ENCODE data around the gene ITGB4. TPM values are rescaled to one million over a fixed set of nuclear protein-coding genes. Genes with fewer than 3 reads are reported as not detected.
A peak's percentile ranks its signal among the peaks of the same experiment; 100 is the strongest.

ITGB4 gene
- total RNA-seq, 2 experiments from 2014 or later = 0.81 to 1.3 TPM

DNA sequence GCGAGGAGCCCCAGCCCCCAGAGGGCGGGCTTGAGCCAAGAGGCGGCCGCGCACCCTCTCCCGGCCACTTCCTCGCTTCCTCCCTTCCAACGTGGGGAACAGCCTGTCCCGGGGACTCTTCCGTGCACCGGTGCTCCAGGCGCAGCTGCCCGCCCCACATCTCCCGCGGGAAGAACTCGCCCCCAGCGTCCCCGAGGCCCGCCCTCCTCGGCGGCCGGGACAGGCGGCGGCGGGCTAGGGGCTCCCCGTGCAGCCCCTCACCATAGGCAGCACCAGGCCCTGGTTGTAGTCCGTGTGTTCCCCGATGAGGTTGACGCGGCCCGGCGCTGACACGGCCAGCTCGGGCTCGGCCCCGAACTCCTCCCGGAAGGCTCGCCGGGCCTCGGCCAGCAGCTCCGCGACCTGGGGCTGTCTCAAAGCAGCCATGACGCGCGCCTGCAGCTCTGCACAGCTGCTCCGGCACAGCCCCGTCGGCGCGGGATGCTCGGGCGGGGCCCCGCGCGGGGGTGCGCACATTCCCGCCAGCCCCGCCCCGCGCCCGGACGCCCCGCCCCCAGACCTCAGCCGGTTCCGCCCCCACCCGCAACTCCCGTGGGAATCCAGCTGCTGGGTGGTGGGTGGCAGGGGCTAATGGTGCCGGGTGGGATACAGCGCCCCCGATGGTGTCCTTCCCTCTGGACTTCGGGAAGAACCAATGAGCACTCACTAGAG, 43.6 kb downstream of the ITGB4 start, which contains the start of gene GALK1:
Gene GALK1 (minus strand): TSS at position 482 of the 711 bp plus-strand sequence. CDS start 56 bp downstream, at position 426.
- H3K9me3 ChIP-seq (ENCODE audit: control insufficient read depth in 1 of 2, insufficient read depth in 1 of 2, low read length in 2 of 2) = no peaks in the 10 kb centered on the region
- intact Hi-C loops (cut with DNase I, micrococcal nuclease) = loop anchor here (2.0 to 5.0 kb wide), 5 partner anchors 14 to 242 kb away; partner anchors contain the start of gene MRPL38 (in 1 of the 2)
- H3K36me3 ChIP-seq (ENCODE audit: insufficient read depth, low read length) = no peaks in the 10 kb centered on the region
- ATAC-seq (ENCODE audit: poor library complexity) (peak; percentile 95), DNase-seq (peak; percentile 58 to 89 (median 70))
- Mint-ChIP-seq H3K27me3 (no peaks in the 10 kb centered on the region), H3K4me3 (peak within 1 kb of the TSS; percentile 74), H3K27ac (peak within 1 kb of the TSS; percentile 44), H3K9me3 (no peaks in the 10 kb centered on the region), H3K4me1 (ENCODE audit: low read depth) (peaks cover 16% of the 10 kb centered on the region), H3K36me3 (ENCODE audit: low read depth) (no peaks in the 10 kb centered on the region)
- no peak within 1 kb of the TSS for H3K27ac ChIP-seq (ENCODE audit: low read depth in 1 of 2, low read length in 2 of 2)
- TF ChIP-seq, protein P1, sequence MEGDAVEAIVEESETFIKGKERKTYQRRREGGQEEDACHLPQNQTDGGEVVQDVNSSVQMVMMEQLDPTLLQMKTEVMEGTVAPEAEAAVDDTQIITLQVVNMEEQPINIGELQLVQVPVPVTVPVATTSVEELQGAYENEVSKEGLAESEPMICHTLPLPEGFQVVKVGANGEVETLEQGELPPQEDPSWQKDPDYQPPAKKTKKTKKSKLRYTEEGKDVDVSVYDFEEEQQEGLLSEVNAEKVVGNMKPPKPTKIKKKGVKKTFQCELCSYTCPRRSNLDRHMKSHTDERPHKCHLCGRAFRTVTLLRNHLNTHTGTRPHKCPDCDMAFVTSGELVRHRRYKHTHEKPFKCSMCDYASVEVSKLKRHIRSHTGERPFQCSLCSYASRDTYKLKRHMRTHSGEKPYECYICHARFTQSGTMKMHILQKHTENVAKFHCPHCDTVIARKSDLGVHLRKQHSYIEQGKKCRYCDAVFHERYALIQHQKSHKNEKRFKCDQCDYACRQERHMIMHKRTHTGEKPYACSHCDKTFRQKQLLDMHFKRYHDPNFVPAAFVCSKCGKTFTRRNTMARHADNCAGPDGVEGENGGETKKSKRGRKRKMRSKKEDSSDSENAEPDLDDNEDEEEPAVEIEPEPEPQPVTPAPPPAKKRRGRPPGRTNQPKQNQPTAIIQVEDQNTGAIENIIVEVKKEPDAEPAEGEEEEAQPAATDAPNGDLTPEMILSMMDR (IDR thresholded peaks at IDR 0.05) = peak; percentile 27
- peaks cover 24% of the 10 kb centered on the region for H3K4me1 ChIP-seq (ENCODE audit: insufficient read depth, low read length)
- peak within 1 kb of the TSS; percentile 65 for H3K4me3 ChIP-seq (ENCODE audit: low read length)
- POLR2A ChIA-PET = interaction anchor here (0.8 to 8.0 kb wide), 14 partner anchors 11 to 589 kb away, joined by 3 to 246 read pairs (median 6); partner anchors contain the start of genes PRPSAP1, TRIM65, UNC13D and UNK
- H3K27me3 ChIP-seq (ENCODE audit: control insufficient read depth in 1 of 2, insufficient read depth in 2 of 2, low read length in 2 of 2) = no peaks in the 10 kb centered on the region
- CTCF ChIA-PET = interaction anchor here (0.8 to 5.5 kb wide), 16 partner anchors 11 to 113 kb away, joined by 3 to 47 read pairs (median 6); partner anchors contain the start of genes UNK and WBP2

DNA sequence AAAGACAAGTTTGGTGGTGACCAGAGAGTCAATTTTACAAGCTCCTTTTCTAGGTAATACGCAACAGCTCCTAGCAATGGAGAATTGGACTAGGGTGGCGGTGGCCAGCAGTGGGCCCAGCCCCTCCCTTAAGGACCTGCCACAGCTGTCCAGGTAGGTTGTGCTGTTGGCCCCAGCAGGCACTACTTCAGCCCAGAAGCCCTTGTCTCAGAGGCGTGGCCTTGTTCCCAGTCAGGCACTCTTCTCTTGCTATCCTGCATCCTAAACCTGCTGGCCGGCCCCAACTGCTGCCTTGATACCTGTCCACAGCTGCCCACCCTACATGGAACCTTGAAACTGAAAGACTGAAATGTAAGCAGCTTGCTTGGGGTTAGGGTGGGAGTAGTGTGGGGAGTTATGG, 44.7 kb downstream of the ITGB4 start:
- no peaks in the 10 kb centered on the region for H3K9me3 Mint-ChIP-seq
- TF ChIP-seq, protein P1 (IDR thresholded peaks at IDR 0.05) = no peak
- Histone ChIP-seq H3K27ac (ENCODE audit: low read depth in 1 of 2, low read length in 2 of 2) (no peak overlapping the region), H3K36me3 (ENCODE audit: insufficient read depth, low read length) (no peaks in the 10 kb centered on the region), H3K4me1 (ENCODE audit: insufficient read depth, low read length) (peaks cover 24% of the 10 kb centered on the region), H3K4me3 (ENCODE audit: low read length) (no peak overlapping the region), H3K9me3 (ENCODE audit: control insufficient read depth in 1 of 2, insufficient read depth in 1 of 2, low read length in 2 of 2) (no peaks in the 10 kb centered on the region), H3K27me3 (ENCODE audit: control insufficient read depth in 1 of 2, insufficient read depth in 2 of 2, low read length in 2 of 2) (no peaks in the 10 kb centered on the region)
- peak overlapping the region; percentile 20 for H3K27ac Mint-ChIP-seq
- CTCF ChIA-PET = interaction anchor here (1.1 to 5.5 kb wide), 10 partner anchors 9 to 92 kb away, joined by 3 to 47 read pairs (median 10); partner anchors contain the start of genes UNK and WBP2
- intact Hi-C loops (cut with DNase I, micrococcal nuclease) = loop anchor here (2.0 to 5.0 kb wide), 3 partner anchors 13 to 61 kb away; a partner anchor contains a TSS
- ATAC-seq (ENCODE audit: poor library complexity) (no peak), DNase-seq (peak in 1 of 14 experiments; percentile 42)
- no peaks in the 10 kb centered on the region for H3K27me3 Mint-ChIP-seq
- no peaks in the 10 kb centered on the region for H3K36me3 Mint-ChIP-seq (ENCODE audit: low read depth)
- POLR2A ChIA-PET = interaction anchor here (1.4 to 8.0 kb wide), 5 partner anchors 10 to 65 kb away, joined by 3 to 246 read pairs (median 22); partner anchors contain the start of gene UNK
- peaks cover 16% of the 10 kb centered on the region for H3K4me1 Mint-ChIP-seq (ENCODE audit: low read depth)
- peak overlapping the region; percentile 52 for H3K4me3 Mint-ChIP-seq

- H3K4me1 Mint-ChIP-seq (ENCODE audit: low read depth) = peaks cover 12% of the 10 kb centered on the region
- no peak for DNase-seq
- H3K9me3 ChIP-seq (ENCODE audit: control insufficient read depth in 1 of 2, insufficient read depth in 1 of 2, low read length in 2 of 2) = no peaks in the 10 kb centered on the region
- H3K4me3 Mint-ChIP-seq = no peak overlapping the region
- H3K9me3 Mint-ChIP-seq = no peaks in the 10 kb centered on the region
- no peak overlapping the region for H3K27ac Mint-ChIP-seq
- intact Hi-C loops (cut with DNase I, micrococcal nuclease) = loop anchor here in 1 of 2 experiments (5.0 kb wide), 1 partner anchor 59 kb away; no protein-coding TSS in a partner anchor
- H3K4me3 ChIP-seq (ENCODE audit: low read length) = no peak overlapping the region
- H3K27me3 ChIP-seq (ENCODE audit: control insufficient read depth in 1 of 2, insufficient read depth in 2 of 2, low read length in 2 of 2) = no peaks in the 10 kb centered on the region
- H3K27me3 Mint-ChIP-seq = no peaks in the 10 kb centered on the region
- no peaks in the 10 kb centered on the region for H3K36me3 Mint-ChIP-seq (ENCODE audit: low read depth)
- ChIA-PET CTCF (no interaction called here), POLR2A (interaction anchor here (1.7 kb wide), 1 partner anchor 10 kb away, joined by 6 read pairs; no protein-coding TSS in a partner anchor)
- H3K27ac ChIP-seq (ENCODE audit: low read depth in 1 of 2, low read length in 2 of 2) = no peak overlapping the region
- H3K4me1 ChIP-seq (ENCODE audit: insufficient read depth, low read length) = peaks cover 24% of the 10 kb centered on the region
- no peaks in the 10 kb centered on the region for H3K36me3 ChIP-seq (ENCODE audit: insufficient read depth, low read length)
- TF ChIP-seq, protein P1 (IDR thresholded peaks at IDR 0.05) = no peak
- ATAC-seq (ENCODE audit: poor library complexity) = no peak
Measured at GRCh38 chr17:75767881-75768280, 46.6 kb downstream of the ITGB4 start.

All from CD4-positive, alpha-beta T cell (primary cell).